NCI-H2081 (cell line): ENCODE results near the gene ATP13A4.
A peak's percentile ranks its signal among the peaks of the same experiment; 100 is the strongest.

Experiments
- DNase-seq, 2 experiments: peaks; one replicate each; lab custom pipeline; 2025; lab: John Stamatoyannopoulos, UW

ATP13A4 gene

GRCh38 chr3:193391902-193392301 lies 162.8 kb downstream of the ATP13A4 start:
- DNase-seq = peak in 1 of 2 experiments; percentile 29

GRCh38 chr3:193389335-193389734 lies 165.4 kb downstream of the ATP13A4 start:
- DNase-seq = peak; percentile 39 to 55

GRCh38 chr3:193388361-193388760 lies 166.3 kb downstream of the ATP13A4 start:
- DNase-seq = no peak

- no peak for DNase-seq
Measured at GRCh38 chr3:193387596-193387995, 167.1 kb downstream of the ATP13A4 start.

GRCh38 chr3:193378706-193379105 lies 176.0 kb downstream of the ATP13A4 start, which contains the start of gene ATP13A5:
Gene ATP13A5, minus strand, starts transcription at chr3:193378753. Its CDS starts 28 bp downstream, at chr3:193378725.
- DNase-seq = no peak

GRCh38 chr3:193377591-193377990 lies 177.1 kb downstream of the ATP13A4 start:
- no peak for DNase-seq

- DNase-seq = no peak
Measured at GRCh38 chr3:193375614-193376013, 179.1 kb downstream of the ATP13A4 start.

- no peak for DNase-seq
Measured at GRCh38 chr3:193372783-193373182, 181.9 kb downstream of the ATP13A4 start.

- DNase-seq = no peak
Measured at GRCh38 chr3:193367868-193368267, 186.8 kb downstream of the ATP13A4 start.

- DNase-seq = no peak
Measured at GRCh38 chr3:193357291-193357690, 197.4 kb downstream of the ATP13A4 start.

GRCh38 chr3:193354423-193354822 lies 200.3 kb downstream of the ATP13A4 start:
- no peak for DNase-seq
